ENCODE measurements around the gene INIP.
"Not testable (repeated sequence)": the region's sequence is repeated elsewhere in the genome, so short reads cannot be mapped to it uniquely, and the experiment has no call there.

The INIP gene

DNA sequence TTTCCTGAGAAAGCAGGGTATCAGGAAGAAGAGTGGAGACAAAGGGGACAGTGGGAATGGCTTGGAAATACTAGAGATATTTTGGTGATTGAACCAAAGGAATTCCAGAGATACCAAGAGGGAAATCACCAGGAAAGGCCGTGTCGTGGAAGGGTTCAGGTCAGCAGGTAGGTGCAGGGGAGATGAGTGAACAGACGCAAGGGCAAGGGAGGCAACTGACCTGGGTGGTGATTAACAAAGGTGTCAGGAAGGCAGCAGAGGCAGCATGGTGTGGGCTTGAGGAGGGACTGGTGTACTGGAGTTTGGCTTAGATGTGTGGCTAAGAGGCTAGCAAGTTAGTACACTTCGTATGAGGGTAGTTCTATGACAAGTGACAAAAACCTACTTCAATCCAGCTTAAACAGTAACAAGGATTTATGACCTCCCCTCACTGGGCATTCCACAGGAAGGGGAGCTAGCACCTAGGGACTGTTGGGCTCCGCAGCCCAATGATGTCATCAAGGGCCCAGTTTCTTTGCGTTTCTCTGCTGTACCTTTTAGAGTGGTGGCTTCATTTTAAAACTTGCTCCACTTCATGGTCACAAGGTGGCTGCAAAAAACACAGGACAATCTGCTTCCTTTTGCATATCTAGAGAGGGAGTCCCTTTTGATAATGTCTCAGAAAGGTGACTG is 37.0 kb downstream of the INIP start:
- FAIRE-seq: no peak
- TF ChIP-seq CTCF (IDR thresholded peaks at IDR 0.05; ENCODE audit: insufficient read depth, missing control alignments): no peak

GRCh38 chr9:112677040-112677439 is 40.9 kb downstream of the INIP start:
- FAIRE-seq (no peak), DNase-seq (ENCODE audit: insufficient read length, low spot score) (no peak)
- no peak for TF ChIP-seq CTCF (IDR thresholded peaks at IDR 0.05; ENCODE audit: insufficient read depth, missing control alignments)

More for the DNA sequence above, 37.0 kb downstream of the INIP start:
- no peak for DNase-seq (ENCODE audit: insufficient read length, low spot score)

GRCh38 chr9:112673221-112673620 is 44.7 kb downstream of the INIP start:
- DNase-seq (ENCODE audit: insufficient read length, low spot score); FAIRE-seq: not testable (repeated sequence)

DNA sequence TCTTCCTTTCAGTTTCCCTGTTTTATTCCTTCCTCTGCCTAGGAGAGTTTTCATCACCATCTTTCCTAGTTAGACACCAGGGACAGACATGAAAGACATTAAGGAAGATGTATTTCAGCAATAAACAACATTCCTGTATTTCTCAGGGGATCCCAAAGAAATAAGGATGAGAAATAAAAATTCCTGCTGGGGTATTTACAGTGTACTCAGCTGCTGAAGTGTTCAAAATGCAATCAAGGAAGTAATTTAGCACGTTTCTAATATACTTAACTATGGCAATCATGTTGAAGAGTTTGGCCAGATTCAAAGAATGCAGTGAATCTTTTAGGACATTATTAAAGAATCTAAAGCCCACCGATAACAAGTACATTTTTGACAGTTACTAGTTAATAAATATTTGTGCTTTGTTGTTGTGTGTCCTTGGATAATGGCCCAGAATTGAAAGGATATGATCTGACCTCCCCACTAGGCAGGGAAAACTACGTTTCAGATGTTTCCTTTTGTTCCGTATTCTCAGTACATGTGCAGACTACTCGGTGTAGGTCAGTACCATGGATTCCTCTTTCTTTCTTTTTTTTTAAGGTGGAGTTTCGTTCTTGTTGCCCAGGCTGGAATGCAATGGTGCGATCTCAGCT is 46.8 kb downstream of the INIP start:
- DNase-seq (ENCODE audit: insufficient read length, low spot score) (no peak), FAIRE-seq (no peak)
- no peak for TF ChIP-seq CTCF (IDR thresholded peaks at IDR 0.05; ENCODE audit: insufficient read depth, missing control alignments)

GRCh38 chr9:112669326-112669725 is 48.6 kb downstream of the INIP start:
- no peak for FAIRE-seq
- TF ChIP-seq CTCF (IDR thresholded peaks at IDR 0.05; ENCODE audit: insufficient read depth, missing control alignments): no peak
- DNase-seq (ENCODE audit: insufficient read length, low spot score): no peak

GRCh38 chr9:112665347-112665746 is 52.6 kb downstream of the INIP start:
- FAIRE-seq (peak; percentile 58), DNase-seq (ENCODE audit: insufficient read length, low spot score) (no peak)
- TF ChIP-seq CTCF (IDR thresholded peaks at IDR 0.05; ENCODE audit: insufficient read depth, missing control alignments): peak; percentile 32

DNA sequence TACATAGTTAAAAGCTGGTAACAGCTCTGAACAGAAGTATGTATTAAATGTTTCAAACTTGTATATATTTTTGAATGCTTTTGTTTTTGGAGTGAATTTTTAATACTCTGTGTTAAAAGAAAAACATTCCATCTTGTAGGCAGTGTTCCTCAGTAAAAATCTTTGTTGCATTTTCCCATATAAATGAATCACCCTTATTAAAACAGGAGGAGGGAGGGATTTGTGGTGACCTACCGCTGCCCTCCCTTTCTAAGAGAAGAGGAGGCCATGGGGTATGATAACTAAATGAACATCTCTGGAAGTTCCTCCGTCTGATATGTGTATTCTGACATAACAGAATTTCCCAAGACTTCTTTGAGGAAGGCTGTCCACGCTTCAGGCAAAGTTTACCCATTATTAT is 53.4 kb downstream of the INIP start:
- no peak for FAIRE-seq
- no peak for TF ChIP-seq CTCF (IDR thresholded peaks at IDR 0.05; ENCODE audit: insufficient read depth, missing control alignments)
- no peak for DNase-seq (ENCODE audit: insufficient read length, low spot score)

Measured in D721Med (cell line).